Measurements from ENCODE around the gene ONECUT2. TPM values are rescaled to one million over a fixed set of nuclear protein-coding genes. Genes with fewer than 3 reads are reported as not detected.

Gene ONECUT2
- total RNA-seq, 1 experiment from 2014 or later = 4.3 TPM

DNA sequence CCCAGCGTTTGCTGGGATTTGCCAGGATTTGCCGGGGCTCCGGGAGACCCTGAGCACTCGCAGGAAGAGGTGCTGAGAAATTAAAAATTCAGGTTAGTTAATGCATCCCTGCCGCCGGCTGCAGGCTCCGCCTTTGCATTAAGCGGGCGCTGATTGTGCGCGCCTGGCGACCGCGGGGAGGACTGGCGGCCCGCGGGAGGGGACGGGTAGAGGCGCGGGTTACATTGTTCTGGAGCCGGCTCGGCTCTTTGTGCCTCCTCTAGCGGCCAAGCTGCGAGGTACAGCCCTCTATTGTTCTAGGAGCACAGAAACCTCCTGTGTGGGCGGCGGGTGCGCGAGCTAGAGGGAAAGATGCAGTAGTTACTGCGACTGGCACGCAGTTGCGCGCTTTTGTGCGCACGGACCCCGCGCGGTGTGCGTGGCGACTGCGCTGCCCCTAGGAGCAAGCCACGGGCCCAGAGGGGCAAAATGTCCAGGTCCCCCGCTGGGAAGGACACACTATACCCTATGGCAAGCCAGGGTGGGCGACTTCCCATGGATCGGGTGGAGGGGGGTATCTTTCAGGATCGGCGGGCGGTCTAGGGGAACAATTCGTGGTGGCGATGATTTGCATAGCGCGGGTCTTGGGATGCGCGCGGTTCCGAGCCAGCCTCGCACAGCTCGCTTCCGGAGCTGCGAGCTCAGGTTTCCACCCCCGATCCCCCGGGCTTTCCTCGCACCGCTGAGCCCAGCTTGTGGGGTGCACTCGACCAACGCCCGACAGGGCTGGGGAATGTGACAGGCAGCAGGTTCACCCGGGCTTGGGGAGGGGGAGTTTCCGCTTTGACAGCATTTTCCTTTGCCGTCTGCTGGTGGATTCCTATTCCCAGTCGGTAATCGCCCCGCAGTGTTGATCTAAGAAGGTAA, 2.8 kb downstream of the ONECUT2 start:
- no peaks in the 10 kb centered on the region for H4K20me1 ChIP-seq (ENCODE audit: insufficient read depth)
- no peaks in the 10 kb centered on the region for H3K9me2 ChIP-seq (ENCODE audit: insufficient read depth)
- peak; percentile 69 for ATAC-seq
- peaks cover 18 to 33% of the 10 kb centered on the region in 2 experiments; a peak in 3 of 4 replicates for H3K4me1 ChIP-seq (ENCODE audit: control insufficient read depth in 1 of 2, insufficient read depth in 2 of 2, low read length in 2 of 2)
- H3K9me3 ChIP-seq (ENCODE audit: control insufficient read depth in 1 of 2, insufficient read depth in 1 of 2, low read depth in 1 of 2, low read length in 2 of 2) = no peaks in the 10 kb centered on the region
- H3K27ac ChIP-seq (ENCODE audit: low read depth, low read length) = no peak overlapping the region
- no peak overlapping the region for H3K9ac ChIP-seq (ENCODE audit: low read length)
- H2AFZ ChIP-seq (ENCODE audit: low read depth, low read length, poor library complexity, severe bottlenecking) = no peak overlapping the region
- ChIA-PET POLR2A (no interaction called here), RAD21 (ENCODE audit: low non-redundant PET in 1 of 2, low total read pairs in 2 of 2, uncharacterized antibody in 2 of 2, unreplicated experiment in 2 of 2) (no interaction called here), CTCF (interaction anchor here (1.8 kb wide), 1 partner anchor 568 kb away, joined by 8 read pairs; no protein-coding TSS in a partner anchor)
- BruUV-seq (replicated peaks) = no TSS peak
- intact Hi-C loops (cut with micrococcal nuclease) = loop anchor here (2.0 to 5.0 kb wide), 2 partner anchors 231 to 569 kb away; no protein-coding TSS in a partner anchor
- H3K4me2 ChIP-seq (ENCODE audit: low read length) = peak overlapping the region; percentile 56
- peaks cover 16% of the 10 kb centered on the region for H3K27me3 ChIP-seq (ENCODE audit: insufficient read depth, low read length)
- peak; percentile 40 for DNase-seq (ENCODE audit: low read depth, low spot score)
- peak overlapping the region; percentile 8 to 13; a peak in 2 of 4 replicates for H3K4me3 ChIP-seq (replicated peaks in 1 of 2; ENCODE audit: low read depth in 1 of 2, low read length in 2 of 2)
- H3K79me2 ChIP-seq (ENCODE audit: insufficient read depth, low read length) = peaks cover 5% of the 10 kb centered on the region; the same call in 1 of the 2 replicates
- H3K36me3 ChIP-seq (ENCODE audit: control insufficient read depth in 1 of 2, insufficient read depth in 2 of 2, low read length in 2 of 2) = no peaks in the 10 kb centered on the region
- TF ChIP-seq ELF1 (IDR thresholded peaks at IDR 0.05; ENCODE audit: borderline replicate concordance, low read depth) (no peak), POLR2A (IDR thresholded peaks at IDR 0.05; ENCODE audit: borderline replicate concordance, extremely low read depth, insufficient read depth, insufficient read length) (no peak), YY1 (IDR thresholded peaks at IDR 0.05; ENCODE audit: extremely low read depth, insufficient replicate concordance, low read depth, low read length) (no peak), SIN3A (IDR thresholded peaks at IDR 0.05; ENCODE audit: low read depth) (no peak), CEBPB (IDR thresholded peaks at IDR 0.05; ENCODE audit: low read depth) (no peak), FOSL1 (IDR thresholded peaks at IDR 0.05; ENCODE audit: low read depth) (no peak), SRF (IDR thresholded peaks at IDR 0.05; ENCODE audit: low read depth) (no peak), SP1 (IDR thresholded peaks at IDR 0.05; ENCODE audit: low read depth) (no peak), EZH2 (IDR thresholded peaks at IDR 0.05) (no peak), RAD21 (IDR thresholded peaks at IDR 0.05; ENCODE audit: low read depth) (peak; percentile 62), ZNF274 (IDR thresholded peaks at IDR 0.05; ENCODE audit: low read depth, low read length) (no peak), EZH2phosphoT487 (IDR thresholded peaks at IDR 0.05; ENCODE audit: borderline replicate concordance) (no peak), CBX3 (IDR thresholded peaks at IDR 0.05; ENCODE audit: low read depth) (no peak), JUND (IDR thresholded peaks at IDR 0.05) (no peak), ZFX (IDR thresholded peaks at IDR 0.05) (no peak), EGR1 (IDR thresholded peaks at IDR 0.05; ENCODE audit: low read depth) (peak; percentile 81)
- TF ChIP-seq, protein P1, sequence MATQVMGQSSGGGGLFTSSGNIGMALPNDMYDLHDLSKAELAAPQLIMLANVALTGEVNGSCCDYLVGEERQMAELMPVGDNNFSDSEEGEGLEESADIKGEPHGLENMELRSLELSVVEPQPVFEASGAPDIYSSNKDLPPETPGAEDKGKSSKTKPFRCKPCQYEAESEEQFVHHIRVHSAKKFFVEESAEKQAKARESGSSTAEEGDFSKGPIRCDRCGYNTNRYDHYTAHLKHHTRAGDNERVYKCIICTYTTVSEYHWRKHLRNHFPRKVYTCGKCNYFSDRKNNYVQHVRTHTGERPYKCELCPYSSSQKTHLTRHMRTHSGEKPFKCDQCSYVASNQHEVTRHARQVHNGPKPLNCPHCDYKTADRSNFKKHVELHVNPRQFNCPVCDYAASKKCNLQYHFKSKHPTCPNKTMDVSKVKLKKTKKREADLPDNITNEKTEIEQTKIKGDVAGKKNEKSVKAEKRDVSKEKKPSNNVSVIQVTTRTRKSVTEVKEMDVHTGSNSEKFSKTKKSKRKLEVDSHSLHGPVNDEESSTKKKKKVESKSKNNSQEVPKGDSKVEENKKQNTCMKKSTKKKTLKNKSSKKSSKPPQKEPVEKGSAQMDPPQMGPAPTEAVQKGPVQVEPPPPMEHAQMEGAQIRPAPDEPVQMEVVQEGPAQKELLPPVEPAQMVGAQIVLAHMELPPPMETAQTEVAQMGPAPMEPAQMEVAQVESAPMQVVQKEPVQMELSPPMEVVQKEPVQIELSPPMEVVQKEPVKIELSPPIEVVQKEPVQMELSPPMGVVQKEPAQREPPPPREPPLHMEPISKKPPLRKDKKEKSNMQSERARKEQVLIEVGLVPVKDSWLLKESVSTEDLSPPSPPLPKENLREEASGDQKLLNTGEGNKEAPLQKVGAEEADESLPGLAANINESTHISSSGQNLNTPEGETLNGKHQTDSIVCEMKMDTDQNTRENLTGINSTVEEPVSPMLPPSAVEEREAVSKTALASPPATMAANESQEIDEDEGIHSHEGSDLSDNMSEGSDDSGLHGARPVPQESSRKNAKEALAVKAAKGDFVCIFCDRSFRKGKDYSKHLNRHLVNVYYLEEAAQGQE (IDR thresholded peaks at IDR 0.05; ENCODE audit: low read depth) = no peak
- TF ChIP-seq, protein P2, sequence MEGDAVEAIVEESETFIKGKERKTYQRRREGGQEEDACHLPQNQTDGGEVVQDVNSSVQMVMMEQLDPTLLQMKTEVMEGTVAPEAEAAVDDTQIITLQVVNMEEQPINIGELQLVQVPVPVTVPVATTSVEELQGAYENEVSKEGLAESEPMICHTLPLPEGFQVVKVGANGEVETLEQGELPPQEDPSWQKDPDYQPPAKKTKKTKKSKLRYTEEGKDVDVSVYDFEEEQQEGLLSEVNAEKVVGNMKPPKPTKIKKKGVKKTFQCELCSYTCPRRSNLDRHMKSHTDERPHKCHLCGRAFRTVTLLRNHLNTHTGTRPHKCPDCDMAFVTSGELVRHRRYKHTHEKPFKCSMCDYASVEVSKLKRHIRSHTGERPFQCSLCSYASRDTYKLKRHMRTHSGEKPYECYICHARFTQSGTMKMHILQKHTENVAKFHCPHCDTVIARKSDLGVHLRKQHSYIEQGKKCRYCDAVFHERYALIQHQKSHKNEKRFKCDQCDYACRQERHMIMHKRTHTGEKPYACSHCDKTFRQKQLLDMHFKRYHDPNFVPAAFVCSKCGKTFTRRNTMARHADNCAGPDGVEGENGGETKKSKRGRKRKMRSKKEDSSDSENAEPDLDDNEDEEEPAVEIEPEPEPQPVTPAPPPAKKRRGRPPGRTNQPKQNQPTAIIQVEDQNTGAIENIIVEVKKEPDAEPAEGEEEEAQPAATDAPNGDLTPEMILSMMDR (IDR thresholded peaks at IDR 0.05 in 2 of 3, conservative IDR thresholded peaks at IDR 0.05 in 1 of 3; ENCODE audit: borderline replicate concordance in 1 of 3, insufficient read depth in 1 of 3, low read depth in 2 of 3, low read length in 2 of 3) = peak; percentile 36 to 79 (median 72); a peak in 5 of 6 replicates
- TF ChIP-seq, protein P3, sequence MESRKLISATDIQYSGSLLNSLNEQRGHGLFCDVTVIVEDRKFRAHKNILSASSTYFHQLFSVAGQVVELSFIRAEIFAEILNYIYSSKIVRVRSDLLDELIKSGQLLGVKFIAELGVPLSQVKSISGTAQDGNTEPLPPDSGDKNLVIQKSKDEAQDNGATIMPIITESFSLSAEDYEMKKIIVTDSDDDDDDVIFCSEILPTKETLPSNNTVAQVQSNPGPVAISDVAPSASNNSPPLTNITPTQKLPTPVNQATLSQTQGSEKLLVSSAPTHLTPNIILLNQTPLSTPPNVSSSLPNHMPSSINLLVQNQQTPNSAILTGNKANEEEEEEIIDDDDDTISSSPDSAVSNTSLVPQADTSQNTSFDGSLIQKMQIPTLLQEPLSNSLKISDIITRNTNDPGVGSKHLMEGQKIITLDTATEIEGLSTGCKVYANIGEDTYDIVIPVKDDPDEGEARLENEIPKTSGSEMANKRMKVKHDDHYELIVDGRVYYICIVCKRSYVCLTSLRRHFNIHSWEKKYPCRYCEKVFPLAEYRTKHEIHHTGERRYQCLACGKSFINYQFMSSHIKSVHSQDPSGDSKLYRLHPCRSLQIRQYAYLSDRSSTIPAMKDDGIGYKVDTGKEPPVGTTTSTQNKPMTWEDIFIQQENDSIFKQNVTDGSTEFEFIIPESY (IDR thresholded peaks at IDR 0.05; ENCODE audit: extremely low read depth, insufficient replicate concordance, low read length) = no peak
- TF ChIP-seq, protein P4, sequence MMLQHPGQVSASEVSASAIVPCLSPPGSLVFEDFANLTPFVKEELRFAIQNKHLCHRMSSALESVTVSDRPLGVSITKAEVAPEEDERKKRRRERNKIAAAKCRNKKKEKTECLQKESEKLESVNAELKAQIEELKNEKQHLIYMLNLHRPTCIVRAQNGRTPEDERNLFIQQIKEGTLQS (IDR thresholded peaks at IDR 0.05) = no peak

All from HCT116 (cell line).